NCI-H524 treated with DMSO at 0.1 percent for 48 hours (cell line): ENCODE results near the gene IL1R1.

Experiments
- DNase-seq: peaks from one replicate; lab custom pipeline; 2025; lab: John Stamatoyannopoulos, UW

The IL1R1 gene

GRCh38 chr2:102204638-102205037 lies 62.1 kb downstream of the IL1R1 start:
- no peak for DNase-seq

DNA sequence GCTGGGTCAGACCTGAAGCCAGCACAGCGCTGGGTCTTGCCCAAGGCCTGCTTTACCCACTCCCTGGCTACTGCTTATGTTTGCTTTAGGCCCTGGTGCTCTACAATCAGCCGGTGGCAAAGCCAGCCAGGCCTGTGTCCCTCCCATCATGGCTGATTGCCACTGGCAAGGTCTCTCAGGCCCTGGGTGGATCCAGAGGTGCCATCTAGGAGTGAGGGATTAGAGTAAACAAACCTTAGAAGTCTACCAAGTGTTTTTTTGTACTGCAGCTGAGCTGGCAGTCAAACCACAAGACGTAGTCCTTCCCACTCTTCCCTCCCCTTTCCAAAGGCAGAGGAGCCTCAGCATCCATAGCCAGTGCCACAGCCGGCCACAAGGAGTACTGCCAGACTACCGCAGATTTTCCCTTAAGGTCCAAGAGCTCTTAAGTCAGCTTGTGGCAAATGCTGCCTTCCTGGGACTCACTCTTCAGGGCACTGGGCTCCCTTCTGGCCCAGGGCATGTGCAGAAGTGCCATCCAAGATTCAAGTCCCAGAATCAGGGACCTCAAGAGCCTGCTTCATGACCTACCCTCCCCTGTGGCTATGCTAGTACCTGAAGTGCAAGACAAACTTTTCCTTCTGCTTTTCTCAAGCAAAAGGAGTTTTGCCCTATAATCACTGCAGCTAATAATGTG lies 64.3 kb downstream of the IL1R1 start:
- DNase-seq: no peak

GRCh38 chr2:102208774-102209173 lies 66.2 kb downstream of the IL1R1 start:
- DNase-seq: no peak

DNA sequence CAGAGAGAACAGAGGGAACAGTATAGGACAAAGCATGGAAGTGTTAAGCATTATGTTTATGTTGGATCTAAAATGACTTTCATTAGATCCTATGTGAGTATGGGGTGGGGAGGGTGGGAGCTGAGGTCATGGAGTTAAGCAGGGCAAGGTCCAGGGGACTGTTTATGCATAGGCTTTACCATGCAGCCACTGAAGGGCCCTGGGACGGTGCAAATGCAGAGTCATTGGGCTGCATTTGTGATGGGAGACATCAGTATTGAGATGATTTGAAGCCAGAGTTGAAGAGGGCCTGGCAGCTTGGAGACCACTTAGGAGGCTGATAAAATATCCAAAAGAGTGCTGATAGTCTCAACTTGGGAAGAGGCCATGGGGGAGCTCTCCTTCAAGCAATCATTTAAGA lies 66.9 kb downstream of the IL1R1 start:
- DNase-seq: no peak

- no peak for DNase-seq
Observed at GRCh38 chr2:102217032-102217431, 74.5 kb downstream of the IL1R1 start.

DNA sequence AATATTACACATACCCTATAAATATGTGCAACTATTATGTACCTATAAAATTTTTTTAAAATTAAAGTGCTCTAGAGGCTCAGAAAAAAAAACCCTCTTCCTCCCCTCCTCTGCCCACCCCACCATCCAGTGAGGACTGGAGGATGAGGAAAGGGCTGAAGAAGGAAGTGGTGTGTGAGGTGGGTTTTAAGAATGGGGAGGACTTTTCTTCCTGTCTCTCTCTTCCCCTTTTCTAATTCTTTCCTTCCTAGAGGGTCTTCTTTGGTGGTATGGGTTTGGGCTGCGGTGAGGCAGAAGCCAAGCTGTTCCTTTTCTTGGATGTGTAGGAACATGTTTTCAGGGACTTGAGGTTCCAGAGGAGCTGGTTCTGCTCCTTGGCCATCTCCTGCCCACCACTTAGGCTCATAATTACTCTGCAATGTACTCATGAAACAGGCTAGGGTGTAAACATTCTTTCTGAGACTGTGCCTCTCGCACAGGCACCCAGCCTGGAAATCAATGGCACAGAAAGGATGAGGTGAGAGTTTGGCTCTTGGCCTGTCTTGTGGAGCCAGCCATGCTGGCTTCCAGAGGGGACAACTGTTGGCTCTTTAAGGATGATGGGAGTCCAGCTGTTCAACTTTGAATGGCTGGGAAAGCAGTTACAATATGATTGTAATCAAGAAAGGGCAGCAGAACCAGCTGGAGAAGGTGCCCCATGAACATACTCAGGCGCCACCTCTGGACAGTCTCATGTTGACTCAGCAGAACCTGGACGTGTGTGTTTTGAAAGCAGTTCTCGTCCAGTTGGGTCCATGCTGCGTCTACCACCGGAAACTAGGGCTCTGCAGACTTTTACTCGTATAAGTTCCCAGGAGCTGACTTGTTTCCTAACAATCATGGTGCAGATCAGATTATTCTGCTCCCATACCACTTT lies 82.5 kb downstream of the IL1R1 start:
- no peak for DNase-seq

GRCh38 chr2:102226171-102226570 lies 83.6 kb downstream of the IL1R1 start:
- no peak for DNase-seq

- DNase-seq: no peak
Observed at GRCh38 chr2:102226612-102227391, 84.3 kb downstream of the IL1R1 start.

DNA sequence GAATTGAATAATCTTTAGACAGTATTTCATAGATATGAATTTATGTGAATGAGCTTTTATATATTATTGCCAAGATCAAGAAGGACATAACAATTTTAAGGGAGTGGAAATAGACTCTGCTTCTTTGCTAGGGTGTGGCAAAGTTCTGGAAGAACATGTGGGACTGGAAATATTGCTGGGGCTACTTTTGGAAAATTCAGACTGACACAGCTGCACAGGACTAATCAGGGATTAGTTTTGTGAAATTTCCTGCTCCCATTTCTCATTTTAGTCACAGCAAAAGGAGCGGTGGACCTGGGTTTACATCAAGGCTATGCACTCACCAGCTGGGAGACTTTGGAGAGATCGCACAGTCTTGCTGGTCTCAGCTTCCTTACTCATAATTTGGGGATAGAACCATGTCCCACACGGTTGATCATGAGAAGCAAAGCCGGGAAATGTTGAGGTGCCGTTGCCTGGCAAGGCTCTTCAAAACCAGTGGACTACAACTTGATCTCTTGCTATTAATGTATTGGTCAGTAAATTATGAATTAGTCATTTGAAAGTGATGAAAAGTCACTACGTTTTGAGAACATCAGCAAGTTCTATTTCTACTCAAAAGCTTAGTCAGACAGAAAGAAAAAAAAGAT lies 86.7 kb downstream of the IL1R1 start:
- no peak for DNase-seq
